OCI-LY3 (cell line): ENCODE results near the gene COTL1.

Source experiments
- EZH2phosphoT487 ChIP-seq: fragments of 200-600 bp; shearing (Covaris generic); IDR thresholded peaks from 2 replicates; pipeline ENCODE4 v1.6.1; 2018; ENCODE audit warnings: antibody characterized with exemption, mixed run types, low read depth
- TF ChIP-seq, protein P1 (sequence below): fragments of 200-600, 300-600 bp; sonication (generic); IDR thresholded peaks from 2 replicates; pipeline ENCODE4 v1.5.1; 2014; ENCODE audit warnings: antibody characterized with exemption, low read length, low read depth

DNA sequence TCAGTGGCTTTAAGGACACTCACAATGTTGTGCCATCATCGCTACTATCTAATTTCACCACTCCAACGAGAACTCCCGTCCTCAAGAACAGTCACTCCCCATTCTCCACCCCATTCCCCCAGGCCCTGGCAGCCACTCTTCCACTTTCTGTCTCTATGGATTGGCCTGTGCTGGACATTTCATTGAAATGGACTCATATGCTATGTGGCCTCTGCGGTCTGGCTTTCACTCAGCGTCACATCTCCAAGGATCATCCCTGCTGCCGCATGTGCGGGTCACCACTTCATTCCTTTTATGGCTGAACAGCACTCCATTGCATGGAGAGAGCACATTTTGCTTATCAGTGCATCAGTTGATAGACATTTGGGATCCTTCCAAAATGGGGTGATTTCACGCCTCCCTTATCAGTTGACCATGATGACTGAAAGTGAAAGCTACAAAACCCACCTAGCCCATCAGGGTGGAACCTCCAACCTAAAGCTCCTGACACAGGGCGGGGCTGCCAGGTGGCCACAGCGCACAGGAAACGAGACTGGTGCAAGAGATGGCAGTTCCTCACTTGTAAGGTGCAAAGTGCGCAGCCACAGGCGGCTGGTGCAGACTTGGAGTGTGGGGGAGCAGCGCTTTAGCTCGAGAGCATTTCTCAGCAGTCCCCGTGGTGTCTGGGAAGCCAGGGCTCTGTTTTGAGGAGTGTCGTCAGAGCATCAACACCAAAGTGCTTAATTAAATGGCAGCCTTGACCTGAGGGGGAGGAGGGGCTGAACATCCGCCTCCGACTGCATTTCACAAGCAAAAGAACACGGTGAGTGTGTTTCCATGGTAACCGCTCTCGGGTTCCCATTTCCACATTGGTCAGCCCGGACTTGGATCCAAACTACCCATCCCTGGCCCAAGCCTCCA, 23.8 kb downstream of the COTL1 start:
- TF ChIP-seq, protein P1, sequence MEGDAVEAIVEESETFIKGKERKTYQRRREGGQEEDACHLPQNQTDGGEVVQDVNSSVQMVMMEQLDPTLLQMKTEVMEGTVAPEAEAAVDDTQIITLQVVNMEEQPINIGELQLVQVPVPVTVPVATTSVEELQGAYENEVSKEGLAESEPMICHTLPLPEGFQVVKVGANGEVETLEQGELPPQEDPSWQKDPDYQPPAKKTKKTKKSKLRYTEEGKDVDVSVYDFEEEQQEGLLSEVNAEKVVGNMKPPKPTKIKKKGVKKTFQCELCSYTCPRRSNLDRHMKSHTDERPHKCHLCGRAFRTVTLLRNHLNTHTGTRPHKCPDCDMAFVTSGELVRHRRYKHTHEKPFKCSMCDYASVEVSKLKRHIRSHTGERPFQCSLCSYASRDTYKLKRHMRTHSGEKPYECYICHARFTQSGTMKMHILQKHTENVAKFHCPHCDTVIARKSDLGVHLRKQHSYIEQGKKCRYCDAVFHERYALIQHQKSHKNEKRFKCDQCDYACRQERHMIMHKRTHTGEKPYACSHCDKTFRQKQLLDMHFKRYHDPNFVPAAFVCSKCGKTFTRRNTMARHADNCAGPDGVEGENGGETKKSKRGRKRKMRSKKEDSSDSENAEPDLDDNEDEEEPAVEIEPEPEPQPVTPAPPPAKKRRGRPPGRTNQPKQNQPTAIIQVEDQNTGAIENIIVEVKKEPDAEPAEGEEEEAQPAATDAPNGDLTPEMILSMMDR, result no peak
- no peak for TF ChIP-seq EZH2phosphoT487
